HG02623 (cell line): ENCODE data around the gene PCDH12.

Experiments used
- ATAC-seq: cut with Tn5 transposase; IDR thresholded peaks from one replicate; pipeline ENCODE4 v1.9.1; 2021; ENCODE audit warnings: moderate library complexity; ENCODE audit not compliant: unreplicated experiment

Gene PCDH12

DNA sequence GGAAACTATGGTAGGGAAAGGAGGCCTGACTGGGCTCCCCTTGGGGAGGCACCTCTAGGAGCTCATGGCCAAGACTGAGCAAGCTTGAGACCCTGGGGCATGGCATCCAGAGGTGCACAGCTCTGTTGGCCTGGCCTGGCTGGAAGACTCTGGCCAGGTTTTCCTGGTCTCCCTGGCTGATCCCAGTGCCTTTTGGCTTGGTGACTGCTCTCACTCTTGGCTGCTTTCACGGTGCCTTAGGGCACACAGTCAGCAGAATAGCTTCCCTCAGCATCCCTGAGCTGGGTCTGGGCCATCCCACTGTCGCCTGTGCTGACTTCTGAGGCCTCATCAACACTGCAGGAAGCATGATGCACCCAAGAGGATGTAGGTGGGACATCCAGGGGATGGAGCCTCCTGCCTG, 47.7 kb downstream of the PCDH12 start:
- ATAC-seq: no peak

DNA sequence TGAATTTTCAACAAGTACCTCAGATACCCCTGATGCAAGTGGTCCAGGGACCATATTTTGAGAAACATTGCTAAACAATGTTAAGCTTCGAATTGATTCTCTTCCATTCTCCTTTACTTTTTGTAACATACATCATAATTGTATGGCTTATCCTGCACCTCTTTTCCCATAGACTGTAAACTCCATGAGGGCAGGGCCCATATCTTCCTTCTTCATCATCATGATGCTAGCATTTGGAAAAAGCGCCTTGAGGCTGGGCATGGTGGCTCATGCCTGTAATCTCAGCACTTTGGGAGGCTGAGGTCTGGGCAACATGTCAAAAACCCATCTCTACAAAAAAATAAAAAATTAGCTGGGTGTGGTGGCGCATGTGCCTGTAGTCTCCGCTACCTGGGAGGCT, 48.8 kb downstream of the PCDH12 start:
- ATAC-seq: no peak

DNA sequence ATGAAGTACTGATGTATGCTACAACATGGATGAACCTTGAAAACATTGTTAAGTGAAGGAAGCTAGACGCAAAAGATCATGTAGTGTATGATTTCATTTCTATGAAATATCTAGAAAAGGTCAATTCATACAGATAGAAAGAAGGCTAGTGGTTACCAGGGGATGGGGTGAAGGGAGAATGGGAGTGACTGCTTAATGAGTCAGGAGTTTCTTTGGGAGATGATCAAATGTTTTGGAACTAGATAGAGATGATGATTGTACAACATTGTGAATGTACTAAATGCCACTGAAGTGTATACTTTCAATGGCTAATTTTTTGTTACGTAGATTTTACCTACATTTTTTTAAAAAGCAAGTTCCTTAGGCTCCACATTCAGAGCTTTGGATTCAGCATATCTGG, 49.2 kb downstream of the PCDH12 start:
- no peak for ATAC-seq

DNA sequence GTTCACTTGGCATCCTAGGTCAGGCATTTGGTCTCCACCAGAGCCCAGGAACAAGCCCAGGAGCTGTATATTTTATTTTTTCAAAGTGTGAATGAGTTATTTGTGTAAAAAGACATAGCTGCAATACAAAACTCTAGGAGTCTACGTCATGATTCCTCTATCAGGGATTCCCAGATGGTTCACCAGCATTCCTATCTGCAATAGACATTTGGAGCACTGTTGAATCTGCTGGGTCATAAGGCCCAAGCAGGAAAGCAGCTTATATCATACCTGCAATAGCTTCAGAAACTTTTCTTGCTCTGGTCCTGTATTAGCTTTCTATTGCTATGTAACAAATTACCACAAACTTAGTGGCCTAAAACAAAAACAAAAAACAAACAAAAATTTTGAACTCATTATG, 51.0 kb downstream of the PCDH12 start:
- no peak for ATAC-seq

DNA sequence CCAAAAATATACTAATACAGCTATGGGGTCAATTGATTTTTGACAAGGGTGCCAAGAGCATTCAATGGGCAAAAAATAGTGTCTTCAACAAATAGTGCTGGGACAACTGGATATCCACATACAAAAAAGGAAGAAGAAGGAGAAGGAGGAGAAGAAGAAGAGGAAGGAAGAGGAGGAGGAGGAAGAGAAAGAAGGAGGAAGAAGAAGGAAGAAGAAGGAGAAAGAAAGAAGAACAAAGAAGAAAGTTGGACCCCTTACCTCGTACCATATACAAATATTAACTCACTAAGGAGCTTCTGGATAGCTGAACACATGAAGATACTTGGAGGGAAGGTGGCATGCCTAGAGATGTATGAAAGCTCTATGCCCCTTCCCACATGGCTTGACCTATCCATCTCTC, 51.5 kb downstream of the PCDH12 start:
- no peak for ATAC-seq

DNA sequence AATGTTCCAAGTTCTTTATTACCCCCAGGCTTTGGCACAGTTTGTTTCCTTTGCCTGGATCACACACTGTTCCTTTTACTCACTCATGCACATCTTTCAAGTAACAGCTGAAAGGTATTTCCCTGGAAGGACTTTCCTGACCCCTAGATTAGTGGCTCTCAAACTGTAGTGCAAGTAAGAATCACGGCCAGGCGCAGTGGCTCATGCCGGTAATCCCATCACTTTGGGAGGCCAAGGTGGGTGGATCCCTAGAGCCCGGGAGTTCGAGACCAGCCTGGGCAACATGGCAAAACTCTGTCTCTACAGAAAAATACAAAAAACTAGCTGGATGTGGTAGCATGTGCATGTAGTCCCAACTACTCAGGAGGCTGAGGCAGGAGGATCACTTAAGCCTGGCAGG, 53.5 kb downstream of the PCDH12 start:
- ATAC-seq: no peak

DNA sequence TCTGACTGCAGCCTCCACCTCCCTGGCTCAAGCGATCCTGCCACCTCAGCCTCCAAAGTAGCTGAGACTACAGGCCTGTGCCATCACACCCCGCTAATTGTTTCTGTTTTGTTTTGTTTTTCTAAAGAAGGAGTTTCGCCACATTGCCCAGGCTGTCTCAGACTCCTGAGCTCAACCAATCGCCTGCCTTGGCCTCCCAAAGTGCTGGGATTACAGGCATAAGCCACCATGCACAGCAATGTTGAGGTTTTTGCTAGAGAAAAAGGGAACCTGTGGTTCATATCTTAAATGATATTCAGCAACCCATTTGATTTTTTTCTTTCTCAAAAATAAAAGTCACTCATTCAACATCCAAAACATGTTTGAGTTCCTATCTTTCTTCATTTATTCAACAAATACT, 54.7 kb downstream of the PCDH12 start:
- no peak for ATAC-seq

DNA sequence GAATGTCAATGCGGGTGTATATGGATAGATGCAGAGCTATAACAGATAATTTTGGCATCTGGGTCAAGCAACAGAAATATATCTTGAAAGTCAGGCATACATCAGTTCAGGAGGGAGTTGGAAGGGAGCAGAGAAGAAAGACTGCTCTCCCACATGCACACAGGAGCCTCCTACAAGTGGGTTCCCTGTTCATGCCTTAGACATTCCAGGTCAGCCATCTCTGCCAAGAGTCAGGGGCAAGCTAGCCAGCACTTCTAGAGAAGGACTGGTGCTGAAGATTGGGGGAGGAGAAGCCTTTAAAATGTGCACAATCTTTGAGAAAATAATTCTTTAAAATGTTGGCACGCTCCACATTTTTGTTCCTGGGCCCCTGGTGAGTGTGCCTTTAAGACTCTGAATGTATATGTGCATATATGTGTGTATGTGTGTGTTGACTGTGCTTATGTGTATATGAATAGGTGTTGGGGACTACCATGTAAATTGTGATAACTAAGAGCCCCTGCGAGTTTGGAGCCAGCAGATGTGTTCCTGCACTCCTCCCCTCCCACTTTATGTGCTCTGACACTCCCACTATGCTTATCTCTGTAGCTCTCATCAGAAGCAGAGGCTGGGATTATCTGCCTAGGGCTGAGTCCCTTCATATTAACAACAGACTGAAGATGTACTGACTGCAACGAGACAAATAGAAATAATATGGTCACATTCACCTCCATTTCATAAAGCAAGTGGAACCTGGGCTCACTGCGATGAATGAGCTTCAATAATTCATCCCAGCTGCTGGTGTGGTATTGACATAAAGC, 55.8 kb downstream of the PCDH12 start:
- ATAC-seq: no peak

DNA sequence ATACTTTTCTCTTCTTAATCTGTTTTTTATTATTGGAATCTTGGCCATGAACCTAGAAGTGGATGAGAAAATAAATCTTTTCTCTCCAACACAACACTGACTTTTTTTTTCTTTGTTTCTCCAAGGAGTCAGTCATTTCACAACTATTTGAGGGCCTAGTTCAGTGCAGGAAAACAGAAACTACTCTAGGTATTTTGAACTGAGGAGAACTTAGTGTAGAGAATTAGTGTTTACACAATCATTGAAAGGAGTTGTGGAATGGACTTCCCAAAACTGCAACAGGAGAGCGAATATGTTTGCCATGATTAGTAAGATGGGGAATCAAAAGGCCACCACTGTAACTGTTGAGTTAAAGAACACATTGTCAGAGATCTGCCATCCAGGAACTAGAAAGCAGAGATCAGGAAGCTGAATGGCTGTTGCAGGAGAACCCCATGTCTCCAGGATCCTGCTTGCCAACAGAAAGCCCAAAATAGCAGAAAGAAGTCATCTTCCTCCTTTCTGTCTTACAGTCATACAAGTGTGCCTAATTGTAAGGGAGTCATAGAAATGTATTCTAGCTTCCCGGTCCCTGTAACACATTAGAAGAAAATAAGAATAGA, 59.5 kb downstream of the PCDH12 start:
- no peak for ATAC-seq

DNA sequence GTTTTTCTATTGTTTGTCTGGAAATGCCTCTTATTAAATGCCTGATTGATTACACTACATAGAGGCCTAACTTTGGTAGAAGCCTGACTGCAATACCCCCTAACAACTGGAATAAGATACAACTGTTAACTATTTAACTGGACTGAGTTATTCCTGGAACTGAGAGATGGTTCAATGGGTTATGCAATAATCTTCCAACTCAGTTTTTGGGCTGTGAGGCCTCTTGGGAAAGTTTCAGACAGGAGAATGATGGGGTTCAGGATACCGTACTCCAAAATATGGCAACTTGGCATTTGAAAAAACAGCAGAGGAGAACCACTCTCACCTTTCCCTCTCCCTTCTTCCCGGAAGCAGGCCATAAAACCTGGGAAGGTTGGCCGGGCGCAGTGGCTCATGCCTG, 60.6 kb downstream of the PCDH12 start:
- no peak for ATAC-seq
